Pons (tissue), 1 donor: ENCODE data around the gene TMED7.
"Not testable (repeated sequence)": the region's sequence is repeated elsewhere in the genome, so short reads cannot be mapped to it uniquely, and the experiment has no call there.

ENCODE experiments used
- DNase-seq: peaks from one replicate; pipeline ENCODE4 v3.0.0-alpha.2; 2016; ENCODE audit warnings: low spot score

The TMED7 gene

GRCh38 chr5:115625579-115626444 is at the start of gene TMED7:
TSS of gene TMED7 (minus strand) at chr5:115626036. CDS start at chr5:115625792, 244 bp downstream.
- DNase-seq, result peak; percentile 97

- not testable (repeated sequence) for DNase-seq
These were observed 48.9 kb upstream of the TMED7 start for GRCh38 chr5:115674782-115675181.

DNA sequence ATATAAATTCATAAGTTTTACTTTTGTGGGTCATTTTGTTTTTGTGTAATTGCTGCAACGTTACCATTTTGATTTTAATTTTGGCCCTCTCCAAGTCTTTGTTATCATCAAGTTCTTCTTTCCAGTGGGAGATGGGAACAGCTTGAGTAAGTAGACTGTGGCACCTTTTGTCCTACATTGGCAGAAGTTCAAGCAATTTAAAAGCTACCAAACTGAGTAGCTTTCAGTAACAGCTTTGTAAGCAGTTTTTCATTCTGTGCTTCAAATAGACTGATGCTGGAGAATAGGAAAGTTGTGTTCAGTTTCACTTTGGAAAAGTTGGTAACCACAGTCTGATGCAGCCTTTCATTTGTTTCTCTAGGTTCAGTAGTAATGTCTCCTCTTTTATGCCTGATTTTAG is 47.8 kb upstream of the TMED7 start:
- no peak for DNase-seq

GRCh38 chr5:115671939-115672338 is 46.1 kb upstream of the TMED7 start:
- no peak for DNase-seq

GRCh38 chr5:115666023-115666422 is 40.2 kb upstream of the TMED7 start:
- DNase-seq, result no peak

DNA sequence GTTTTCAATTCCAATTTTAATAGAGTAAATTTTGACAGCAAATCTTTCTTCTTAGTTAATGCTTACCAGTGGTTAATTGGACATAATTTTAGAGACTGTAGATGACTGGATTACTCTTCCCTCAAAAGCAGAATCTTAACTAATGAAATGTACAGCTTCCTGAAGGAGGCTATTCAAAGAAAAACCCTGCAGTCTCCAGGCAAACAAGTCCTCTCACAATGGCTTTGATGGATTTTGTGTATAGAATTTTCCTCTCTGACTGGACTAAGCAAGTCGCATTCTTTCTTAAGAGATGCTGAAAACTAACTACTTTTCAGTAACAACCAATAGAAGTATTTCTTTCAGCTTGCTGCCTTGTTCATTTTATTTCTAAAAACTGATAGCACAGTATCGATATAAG is 35.7 kb upstream of the TMED7 start:
- DNase-seq, result no peak

GRCh38 chr5:115661101-115661500 is 35.3 kb upstream of the TMED7 start:
- no peak for DNase-seq

- no peak for DNase-seq
These were observed 32.0 kb upstream of the TMED7 start for GRCh38 chr5:115657881-115658233.

DNA sequence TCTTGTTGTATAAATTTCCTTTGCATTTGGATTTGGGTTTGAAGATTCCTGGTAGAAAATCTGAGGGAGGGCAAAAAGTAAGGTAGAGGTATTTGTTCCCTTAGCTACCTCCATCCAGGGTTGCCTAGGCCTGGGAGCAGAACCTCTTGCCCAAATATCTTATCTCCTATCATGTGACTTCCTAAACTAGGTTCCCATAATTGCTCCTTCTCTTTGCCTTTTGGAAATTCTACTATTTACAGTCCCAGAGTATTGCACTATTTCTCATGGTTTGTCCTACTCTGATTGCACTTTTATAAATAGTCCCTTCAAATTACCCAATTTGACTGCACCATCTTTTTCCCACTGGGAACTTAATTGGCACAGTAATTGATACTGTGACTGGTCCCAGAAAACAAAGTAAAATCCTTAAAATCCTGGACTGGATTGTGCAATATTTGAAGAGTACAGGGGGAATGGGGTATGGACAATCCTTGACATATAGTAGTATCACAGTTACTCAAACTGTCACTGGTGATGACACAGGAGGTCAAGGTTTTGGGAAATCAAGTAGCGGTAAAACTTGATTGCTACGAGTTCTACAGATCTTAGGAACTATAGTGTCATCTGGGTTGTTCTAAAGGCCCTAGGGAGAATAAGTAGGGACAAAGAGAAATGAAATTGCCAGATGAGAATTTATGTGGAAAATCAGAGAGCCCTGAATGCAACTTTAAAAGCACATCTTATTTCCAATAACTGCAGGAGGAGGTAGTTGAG is 31.5 kb upstream of the TMED7 start:
- no peak for DNase-seq

DNA sequence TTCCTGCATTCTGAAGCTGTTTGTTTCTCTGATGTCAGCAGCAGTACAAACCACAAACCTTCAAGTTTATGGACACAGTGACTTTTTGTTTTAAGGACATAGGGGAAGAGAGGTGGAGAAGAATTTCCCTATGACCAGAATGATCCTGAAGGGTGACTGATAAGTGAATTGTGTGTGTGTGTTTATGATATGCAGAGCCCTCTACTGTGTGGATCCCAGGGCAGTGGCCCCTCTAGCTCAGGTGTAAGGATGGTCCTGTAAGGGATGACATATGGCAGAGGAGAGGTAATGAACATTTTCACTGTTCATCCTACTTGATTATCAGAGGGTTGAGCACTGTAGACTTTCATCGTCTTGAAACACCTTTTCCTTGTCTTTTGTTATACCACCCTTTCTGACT is 30.6 kb upstream of the TMED7 start:
- DNase-seq, result no peak

DNA sequence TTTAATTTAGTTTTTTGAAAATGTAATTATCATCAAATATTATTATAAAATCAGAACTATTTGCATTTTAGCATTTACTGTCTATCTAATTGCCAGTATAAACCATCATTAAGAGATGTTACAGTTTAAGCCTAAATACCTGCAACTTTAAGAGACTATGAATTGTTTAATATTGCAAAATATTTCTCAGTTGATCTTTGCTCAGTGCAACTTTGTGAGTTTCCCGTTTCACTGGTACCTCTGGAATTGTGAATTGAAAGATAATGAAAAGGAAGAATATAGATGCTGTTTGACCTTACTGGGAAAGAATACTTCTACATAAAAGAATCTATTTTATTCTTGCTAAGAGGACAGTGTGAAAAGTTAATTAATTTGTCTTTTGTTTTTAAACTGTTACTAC is 30.2 kb upstream of the TMED7 start:
- no peak for DNase-seq

DNA sequence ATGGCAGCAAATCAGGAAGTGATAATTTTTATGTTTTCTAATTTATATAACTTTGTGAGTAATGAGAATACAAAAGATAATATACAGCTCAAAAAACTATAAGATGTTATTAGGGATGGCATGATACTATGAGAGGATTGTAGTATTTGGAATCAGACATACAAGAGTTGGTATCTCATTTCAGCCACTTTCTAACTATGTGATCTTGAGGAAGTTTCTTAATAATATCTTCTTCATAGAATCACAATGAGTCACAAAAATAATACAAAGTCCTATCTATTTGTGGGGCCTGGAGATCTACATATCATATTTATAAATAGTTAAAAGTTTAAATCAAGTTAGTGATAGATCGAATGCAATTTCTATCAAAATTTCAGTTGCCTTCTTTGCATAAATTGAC is 23.7 kb upstream of the TMED7 start:
- no peak for DNase-seq

- DNase-seq, result no peak
These were observed 22.2 kb upstream of the TMED7 start for GRCh38 chr5:115648056-115648455.

- not testable (repeated sequence) for DNase-seq
These were observed 19.6 kb upstream of the TMED7 start for GRCh38 chr5:115645386-115645785.

- DNase-seq, result no peak
These were observed 18.2 kb upstream of the TMED7 start for GRCh38 chr5:115644046-115644445.

DNA sequence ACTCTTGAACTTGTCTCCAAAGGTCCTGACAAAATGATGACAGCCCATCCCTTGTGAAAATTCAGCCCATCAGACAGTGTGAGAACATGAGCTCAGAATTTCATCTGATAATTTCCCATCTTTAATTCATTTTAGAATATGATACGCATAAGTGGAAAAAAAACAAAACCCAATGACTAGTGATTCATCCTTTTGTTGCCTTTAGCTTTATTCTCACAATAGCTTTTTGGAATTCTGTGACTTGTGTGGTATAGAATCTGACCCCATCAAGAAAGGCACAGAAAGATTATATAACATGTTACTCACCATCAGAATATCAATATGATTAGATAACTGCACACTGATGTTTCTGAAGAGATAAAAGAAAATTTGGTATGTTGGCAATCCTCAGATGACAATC is 16.1 kb upstream of the TMED7 start:
- DNase-seq, result no peak

DNA sequence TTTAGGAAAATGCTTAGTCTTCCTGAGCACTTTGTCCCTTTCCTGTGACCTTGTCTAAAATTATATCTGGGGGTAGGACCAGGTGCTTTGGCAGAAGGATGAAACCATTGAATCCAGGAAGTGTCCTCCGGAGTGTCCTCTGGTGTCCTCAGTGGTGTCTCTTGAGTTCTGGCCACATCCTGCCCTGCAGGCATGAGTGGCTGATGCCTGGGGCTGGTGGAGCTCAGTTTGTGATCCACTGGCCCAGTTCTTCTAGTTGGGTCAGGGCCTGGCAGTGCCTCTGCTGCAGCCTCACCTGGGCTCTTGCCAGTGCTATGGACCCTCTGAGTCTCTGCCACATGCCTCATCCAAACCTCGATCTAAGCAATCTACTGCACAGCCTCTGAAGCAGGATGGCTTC is 14.4 kb upstream of the TMED7 start:
- no peak for DNase-seq

- DNase-seq, result no peak
These were observed 13.5 kb upstream of the TMED7 start for GRCh38 chr5:115639377-115639776.

DNA sequence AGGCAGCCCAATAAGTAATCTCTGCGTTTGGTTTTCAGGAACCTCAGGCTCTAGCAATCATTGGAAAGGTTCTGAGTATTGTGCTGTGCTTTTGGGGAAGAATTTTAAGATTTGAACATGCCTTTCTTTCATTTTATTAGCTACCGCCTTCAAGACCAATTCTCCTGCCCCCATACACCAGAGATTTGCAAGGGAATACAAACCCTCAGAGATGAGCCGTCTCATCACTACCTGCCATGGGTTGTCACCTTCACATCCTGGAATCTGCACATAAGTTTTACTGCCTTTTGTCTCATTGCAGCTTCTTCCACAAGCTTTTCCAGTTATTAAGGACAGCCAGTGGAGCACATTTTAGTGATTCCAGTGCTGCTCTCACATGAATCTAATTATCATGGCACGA is 11.7 kb upstream of the TMED7 start:
- no peak for DNase-seq

DNA sequence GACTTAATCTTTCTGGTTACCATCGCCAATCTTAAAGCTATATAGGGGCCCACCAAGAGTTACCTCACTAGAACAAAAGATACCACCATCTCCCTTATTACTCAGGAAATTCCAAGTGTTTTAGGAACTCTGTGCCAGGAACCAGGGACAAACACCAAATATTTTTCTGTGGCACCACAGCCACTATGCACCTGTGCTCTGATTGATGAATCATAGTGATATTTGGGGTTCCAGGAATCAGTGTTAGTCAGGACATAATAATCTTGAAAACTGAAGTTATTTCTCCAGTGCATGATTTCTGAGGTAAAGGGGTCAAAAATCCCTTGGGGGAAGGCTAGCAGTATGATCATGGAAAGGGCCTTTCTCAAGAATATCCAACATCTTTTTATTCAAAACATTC is 10.2 kb upstream of the TMED7 start:
- no peak for DNase-seq

DNA sequence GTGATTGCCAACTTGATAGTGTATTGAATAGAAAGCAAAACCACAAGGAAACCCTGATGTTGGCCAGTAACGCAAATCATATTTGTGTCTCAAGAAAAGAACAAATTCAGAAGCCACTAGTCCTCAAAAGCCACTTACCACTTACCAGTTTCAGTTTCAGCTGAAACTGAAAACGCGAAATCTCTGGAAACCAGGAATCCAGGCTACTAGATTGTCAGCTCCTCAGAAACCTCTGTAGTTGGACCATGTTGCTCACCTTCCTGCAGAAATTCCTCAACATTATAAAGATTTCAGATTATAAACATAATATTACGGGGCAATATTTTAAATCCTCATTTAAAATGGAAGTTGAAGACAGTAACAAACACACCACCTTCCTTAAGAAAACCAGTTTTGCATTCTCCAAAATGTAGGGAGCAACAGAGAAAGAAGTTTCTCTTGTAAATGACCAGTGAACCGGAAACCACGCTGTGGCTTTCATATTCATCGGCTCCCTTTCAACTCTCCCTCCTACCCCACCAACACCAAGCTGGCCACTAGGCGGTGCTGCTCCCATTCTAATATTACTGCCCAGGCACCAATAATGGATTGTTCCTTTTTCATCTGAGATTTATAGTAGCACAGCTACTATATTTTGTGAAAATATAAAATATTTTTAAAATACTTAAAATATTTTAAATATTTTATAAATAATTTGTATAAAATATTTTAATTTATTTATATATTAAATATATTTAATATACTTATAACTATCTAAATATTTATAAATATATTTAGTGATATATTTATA is 8.7 kb upstream of the TMED7 start:
- peak; percentile 90 for DNase-seq

- no peak for DNase-seq
These were observed 4.1 kb upstream of the TMED7 start for GRCh38 chr5:115629903-115630302.
